GM20000 (cell line): Measurements from ENCODE around the gene DLEC1.

Experiments used
- DNase-seq: peaks from one replicate; pipeline ENCODE4 v3.0.0; 2012; ENCODE audit warnings: low spot score
- TF ChIP-seq, protein P1 (sequence below): IDR thresholded peaks from 2 replicates; pipeline ENCODE4 v1.5.1; 2012; ENCODE audit warnings: mild to moderate bottlenecking, control low read depth; ENCODE audit errors: extremely low read depth, missing control alignments

Gene DLEC1

DNA sequence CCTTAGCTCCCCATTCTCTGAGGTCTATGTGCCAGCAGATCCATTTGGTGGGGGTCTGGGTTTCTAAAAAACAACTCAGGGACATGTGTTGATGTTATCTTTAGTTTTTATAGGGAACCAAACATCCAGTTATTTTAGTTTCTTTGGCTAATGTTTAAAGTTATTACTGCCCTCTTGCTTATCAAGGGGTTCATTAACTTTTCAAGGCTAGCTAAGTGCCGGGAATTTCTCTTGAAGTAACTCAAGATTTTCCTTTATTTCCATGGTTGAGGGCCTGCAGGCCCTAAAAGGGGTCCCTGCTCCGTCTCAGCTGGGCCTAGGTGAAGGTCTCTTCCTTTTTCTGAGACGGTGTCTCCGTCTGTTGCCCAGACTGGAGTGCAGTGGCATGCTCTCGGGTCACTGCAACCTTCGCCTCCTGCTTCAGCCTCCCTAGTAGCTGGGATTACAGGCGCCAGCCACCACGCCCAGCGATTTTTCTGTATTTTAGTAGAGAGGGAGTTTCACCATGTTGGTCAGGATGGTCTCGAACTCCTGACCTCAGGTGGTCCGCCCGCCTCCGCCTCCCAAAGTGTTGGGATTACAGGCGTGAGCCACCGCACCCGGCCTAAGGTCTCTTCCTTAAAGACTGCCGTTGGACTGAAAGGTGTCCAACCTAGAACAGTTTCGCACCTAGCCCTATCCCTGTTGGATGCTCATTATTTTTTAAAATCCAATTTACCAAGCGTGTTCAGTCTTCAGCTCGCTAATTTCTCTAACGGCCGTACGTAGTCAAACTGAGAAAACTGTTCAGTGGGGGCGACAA, 125.0 kb downstream of the DLEC1 start:
- no peak for DNase-seq
- TF ChIP-seq, protein P1, sequence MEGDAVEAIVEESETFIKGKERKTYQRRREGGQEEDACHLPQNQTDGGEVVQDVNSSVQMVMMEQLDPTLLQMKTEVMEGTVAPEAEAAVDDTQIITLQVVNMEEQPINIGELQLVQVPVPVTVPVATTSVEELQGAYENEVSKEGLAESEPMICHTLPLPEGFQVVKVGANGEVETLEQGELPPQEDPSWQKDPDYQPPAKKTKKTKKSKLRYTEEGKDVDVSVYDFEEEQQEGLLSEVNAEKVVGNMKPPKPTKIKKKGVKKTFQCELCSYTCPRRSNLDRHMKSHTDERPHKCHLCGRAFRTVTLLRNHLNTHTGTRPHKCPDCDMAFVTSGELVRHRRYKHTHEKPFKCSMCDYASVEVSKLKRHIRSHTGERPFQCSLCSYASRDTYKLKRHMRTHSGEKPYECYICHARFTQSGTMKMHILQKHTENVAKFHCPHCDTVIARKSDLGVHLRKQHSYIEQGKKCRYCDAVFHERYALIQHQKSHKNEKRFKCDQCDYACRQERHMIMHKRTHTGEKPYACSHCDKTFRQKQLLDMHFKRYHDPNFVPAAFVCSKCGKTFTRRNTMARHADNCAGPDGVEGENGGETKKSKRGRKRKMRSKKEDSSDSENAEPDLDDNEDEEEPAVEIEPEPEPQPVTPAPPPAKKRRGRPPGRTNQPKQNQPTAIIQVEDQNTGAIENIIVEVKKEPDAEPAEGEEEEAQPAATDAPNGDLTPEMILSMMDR, result no peak

DNA sequence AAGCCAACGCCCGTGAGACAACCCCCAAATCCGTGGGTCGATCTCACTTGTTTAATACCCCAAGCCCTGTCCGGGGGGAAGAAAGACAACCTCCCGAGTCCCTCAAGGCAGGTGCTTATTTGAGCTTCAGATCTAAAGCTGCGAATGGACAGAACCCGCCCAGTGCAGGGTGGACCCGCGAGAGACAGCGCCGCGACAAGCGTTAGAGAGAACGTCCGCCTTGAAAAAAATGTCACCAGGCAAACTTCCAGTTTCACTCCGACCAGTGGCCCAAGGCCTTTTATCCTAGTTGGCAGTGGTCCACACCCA, 125.6 kb downstream of the DLEC1 start:
- no peak for DNase-seq

DNA sequence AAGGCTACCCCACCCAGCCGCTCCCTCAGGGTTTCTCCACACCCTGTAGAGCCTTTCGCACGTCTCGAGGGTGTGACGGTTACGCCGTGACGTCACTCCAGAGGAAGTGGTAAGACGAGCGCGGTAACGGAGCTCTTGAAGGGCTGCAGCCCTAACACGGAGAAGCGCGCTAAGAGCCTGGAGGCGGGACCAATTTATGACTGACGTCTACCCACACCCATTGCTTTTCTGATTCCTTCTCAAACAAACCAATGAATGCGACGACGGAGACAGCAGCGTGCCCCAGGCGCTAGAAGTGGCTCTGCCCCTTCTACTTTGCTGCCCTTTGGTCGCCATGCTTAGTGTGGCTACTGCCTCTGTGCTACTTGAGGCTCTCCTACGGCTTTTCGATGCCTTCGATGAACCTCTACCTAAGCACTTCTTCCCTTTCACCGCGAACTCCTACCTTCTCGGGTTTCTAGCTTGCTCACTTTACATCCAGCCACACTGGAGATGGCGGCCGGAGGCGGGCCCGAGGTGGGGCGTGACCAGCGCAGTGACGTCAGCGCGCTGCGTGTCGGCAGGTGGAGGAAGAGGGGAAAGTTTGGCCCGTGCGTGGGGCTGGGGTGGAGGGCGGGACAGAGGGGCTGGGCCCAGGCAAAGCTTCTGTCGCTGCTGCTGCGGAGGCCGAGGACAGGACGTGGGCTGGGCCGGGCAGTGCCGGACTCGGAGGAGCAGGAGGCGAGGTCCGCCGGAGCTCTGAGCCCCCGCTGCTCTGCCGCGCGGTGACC, 126.1 kb downstream of the DLEC1 start, which contains the start of gene OXSR1:
OXSR1 (plus strand) TSS at position 586 of the 770 bp plus-strand sequence. CDS start 340 bp downstream, outside the sequence.
- DNase-seq, result peak; percentile 95
- TF ChIP-seq, protein P1, result no peak

More for the DNA sequence above, 125.6 kb downstream of the DLEC1 start:
- TF ChIP-seq, protein P1, result no peak

DNA sequence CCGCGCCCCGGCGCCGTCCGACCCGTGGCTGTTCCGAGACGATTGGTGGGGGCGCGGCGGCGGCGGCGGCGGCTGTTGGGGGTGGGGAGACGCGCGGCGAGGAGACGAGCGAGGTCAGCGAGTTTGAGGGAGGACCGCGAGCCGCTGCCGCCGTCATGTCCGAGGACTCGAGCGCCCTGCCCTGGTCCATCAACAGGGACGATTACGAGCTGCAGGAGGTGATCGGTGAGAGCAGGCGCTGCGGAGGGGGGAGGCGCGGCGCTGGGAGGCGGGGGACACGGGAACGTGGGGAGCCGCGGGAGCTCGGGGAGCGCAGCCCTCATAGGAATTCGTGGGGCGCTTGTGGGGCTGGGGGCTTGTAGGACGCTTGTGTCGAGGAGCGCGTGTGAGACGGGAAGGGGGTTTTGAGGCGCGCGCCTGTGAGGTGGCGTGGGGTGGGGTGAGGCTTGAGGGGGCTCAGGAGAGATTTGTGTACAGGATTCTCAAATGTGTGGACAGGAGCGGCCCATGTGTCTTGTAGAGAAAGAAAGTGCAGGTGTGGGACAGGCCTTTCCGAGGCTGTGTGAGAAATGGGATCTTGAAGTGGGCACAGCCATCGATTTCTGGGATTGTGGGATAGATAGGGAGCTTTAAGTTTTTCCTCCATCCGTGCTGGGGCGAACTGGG, 126.8 kb downstream of the DLEC1 start:
- no peak for DNase-seq
- TF ChIP-seq, protein P1, result no peak

DNA sequence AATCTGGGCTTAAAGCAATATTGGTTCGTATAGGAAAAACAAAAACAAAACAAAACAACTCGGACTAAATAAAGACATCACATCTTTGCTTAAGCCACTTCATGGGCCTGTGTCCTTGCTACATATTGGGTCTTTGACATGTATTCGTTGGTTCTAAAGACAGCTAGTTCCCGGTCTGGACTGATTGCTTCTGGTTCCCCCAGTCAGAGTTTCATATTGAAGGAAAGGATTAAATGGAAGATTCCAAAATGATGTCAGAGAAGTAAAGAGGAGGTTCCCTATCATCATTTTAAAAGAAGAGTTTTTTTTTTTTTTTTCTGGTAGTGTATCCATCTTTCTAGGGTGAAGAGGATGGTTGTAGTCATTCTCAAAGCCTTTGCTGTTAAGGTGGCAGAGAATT, 128.6 kb downstream of the DLEC1 start:
- TF ChIP-seq, protein P1, result no peak
- DNase-seq, result no peak

DNA sequence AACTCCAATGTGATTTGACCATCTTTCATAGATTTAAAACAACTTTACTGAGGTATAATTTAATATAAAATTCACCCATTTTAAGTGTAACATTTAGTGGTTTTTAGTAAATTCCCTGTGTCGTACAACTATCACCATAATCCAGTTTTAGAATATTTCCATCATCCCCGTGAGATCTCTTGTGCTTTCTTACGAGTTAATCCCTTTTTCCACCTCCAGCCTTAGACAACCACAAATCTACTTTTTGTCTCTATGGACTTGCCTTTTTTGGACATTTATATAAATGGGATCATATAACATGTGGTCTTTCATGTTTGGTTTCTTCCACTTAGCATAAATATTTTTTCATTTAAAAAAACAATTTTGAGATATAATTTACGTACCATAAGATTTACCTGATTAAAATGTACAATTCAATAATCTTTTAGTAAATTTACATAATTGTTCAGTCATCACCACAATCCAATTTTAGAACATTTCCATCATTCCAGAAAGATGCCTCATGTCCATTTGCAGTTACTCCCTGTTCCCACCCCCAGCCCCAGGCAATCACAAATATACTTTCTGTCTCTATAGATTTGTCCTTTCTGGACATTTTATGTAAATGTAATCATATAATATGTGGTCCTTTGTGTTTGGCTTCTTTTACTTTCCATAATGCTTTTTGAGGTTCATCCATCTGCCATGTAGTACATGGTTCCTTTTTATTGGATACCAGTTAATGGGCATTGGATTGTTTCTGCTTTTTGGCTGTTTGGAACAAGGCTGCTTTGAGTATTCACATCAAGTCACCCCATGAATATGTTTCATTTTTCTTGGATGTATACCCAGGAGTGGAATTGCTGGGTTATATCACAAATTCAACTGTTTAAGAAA, 129.4 kb downstream of the DLEC1 start:
- no peak for DNase-seq
- TF ChIP-seq, protein P1, result no peak
